HEK293 (cell line): Measurements from ENCODE around the gene ANTXR1.

Experiments used
- CTCF ChIA-PET: fragments of 350-600 bp; formaldehyde crosslinking; extraction: SDS; loops from one replicate; lab custom pipeline; 2021; ENCODE audit warnings: antibody characterized with exemption; lab: Yijun Ruan, JAX
- POLR2A ChIA-PET: fragments of 300-600 bp; formaldehyde crosslinking; extraction: SDS; loops from one replicate; lab custom pipeline; 2020; ENCODE audit warnings: antibody characterized with exemption, inconsistent platforms; lab: Yijun Ruan, JAX
- H3K27ac ChIP-seq: fragments of 200-500 bp; sonication (Bioruptor generic); 2 replicates; pipeline ENCODE4 v1.5.1; 2014; ENCODE audit warnings: low read depth, low read length, control low read depth, inconsistent platforms; ENCODE audit errors: extremely low read depth
- H3K36me3 ChIP-seq, 2 experiments: fragments of 200-500 bp in 1 of 2; sonication (Bioruptor generic) in 1 of 2; 1 replicate in 1 of 2; 2 replicates in 1 of 2; pipeline ENCODE4 v1.5.1; 2014 to 2017; ENCODE audit warnings: inconsistent platforms in 2 of 2, low read length in 2 of 2; ENCODE audit not compliant: control insufficient read depth in 2 of 2, insufficient read depth in 1 of 2
- H3K4me1 ChIP-seq: fragments of 200-500 bp; sonication (Bioruptor generic); 2 replicates; pipeline ENCODE4 v1.5.1; 2014; ENCODE audit warnings: mild to moderate bottlenecking, low read length, inconsistent platforms; ENCODE audit not compliant: control insufficient read depth, insufficient read depth
- H3K4me3 ChIP-seq: 2 replicates; pipeline ENCODE4 v1.5.1; 2011; ENCODE audit warnings: low read depth, mild to moderate bottlenecking, control low read depth, low read length, moderate library complexity
- H3K9me3 ChIP-seq: fragments of 200-500 bp; sonication (Bioruptor generic); 2 replicates; pipeline ENCODE4 v1.5.1; 2014; ENCODE audit warnings: low read depth, low read length, inconsistent platforms; ENCODE audit not compliant: control insufficient read depth, insufficient read depth
- GLI2 ChIP-seq: fragments of 450-650 bp; formaldehyde crosslinking; IDR thresholded peaks from 2 replicates; pipeline ENCODE4; 2017; ENCODE audit warnings: missing biosample characterization, missing genetic modification characterization, low read depth, borderline replicate concordance
- KLF16 ChIP-seq: fragments of 450-650 bp; formaldehyde crosslinking; IDR thresholded peaks from 2 replicates; pipeline ENCODE4 v1.5.1; 2017; ENCODE audit warnings: missing biosample characterization, missing genetic modification characterization
- ZFHX2 ChIP-seq: fragments of 450-650 bp; formaldehyde crosslinking; conservative IDR thresholded peaks from 2 replicates; pipeline ENCODE4 v1.5.1; 2016; ENCODE audit warnings: missing biosample characterization, missing genetic modification characterization
- ZNF133 ChIP-seq: fragments of 450-650 bp; formaldehyde crosslinking; IDR thresholded peaks from 2 replicates; pipeline ENCODE4 v1.5.1; 2016; ENCODE audit warnings: missing biosample characterization, missing genetic modification characterization
- ZNF175 ChIP-seq: fragments of 450-650 bp; formaldehyde crosslinking; IDR thresholded peaks from 2 replicates; pipeline ENCODE4 v1.5.1; 2016; ENCODE audit warnings: missing biosample characterization, missing genetic modification characterization
- ZNF211 ChIP-seq: fragments of 450-650 bp; formaldehyde crosslinking; IDR thresholded peaks from 2 replicates; pipeline ENCODE4 v1.5.1; 2016; ENCODE audit warnings: low read depth, missing biosample characterization, missing genetic modification characterization
- ZNF324 ChIP-seq: fragments of 450-650 bp; formaldehyde crosslinking; IDR thresholded peaks from 2 replicates; pipeline ENCODE4 v1.5.1; 2016; ENCODE audit warnings: missing biosample characterization, missing genetic modification characterization
- ZNF433 ChIP-seq: fragments of 450-650 bp; formaldehyde crosslinking; IDR thresholded peaks from 2 replicates; pipeline ENCODE4 v1.5.1; 2016; ENCODE audit warnings: missing biosample characterization, missing genetic modification characterization, low read depth
- ZNF548 ChIP-seq: fragments of 450-650 bp; formaldehyde crosslinking; IDR thresholded peaks from 2 replicates; pipeline ENCODE4 v1.5.1; 2016; ENCODE audit warnings: missing biosample characterization, missing genetic modification characterization
- ZNF555 ChIP-seq: fragments of 450-650 bp; formaldehyde crosslinking; conservative IDR thresholded peaks from 2 replicates; pipeline ENCODE4 v1.5.1; 2017; ENCODE audit warnings: missing biosample characterization, mild to moderate bottlenecking, missing genetic modification characterization, inconsistent platforms
- ZNF560 ChIP-seq: fragments of 450-650 bp; formaldehyde crosslinking; IDR thresholded peaks from 2 replicates; pipeline ENCODE4 v1.5.1; 2017; ENCODE audit warnings: missing biosample characterization, missing genetic modification characterization, borderline replicate concordance
- ZNF621 ChIP-seq: fragments of 450-650 bp; formaldehyde crosslinking; IDR thresholded peaks from 2 replicates; pipeline ENCODE4 v1.5.1; 2017; ENCODE audit warnings: missing biosample characterization, missing genetic modification characterization
- ZNF624 ChIP-seq: fragments of 450-650 bp; formaldehyde crosslinking; IDR thresholded peaks from 2 replicates; pipeline ENCODE4 v1.5.1; 2017; ENCODE audit warnings: missing biosample characterization, missing genetic modification characterization
- ZNF654 ChIP-seq: fragments of 450-650 bp; formaldehyde crosslinking; IDR thresholded peaks from 2 replicates; pipeline ENCODE4 v1.5.1; 2016; ENCODE audit warnings: low read depth, missing biosample characterization, missing genetic modification characterization
- ZNF677 ChIP-seq: fragments of 450-650 bp; IDR thresholded peaks from 2 replicates; pipeline ENCODE4 v1.5.0; 2018; ENCODE audit warnings: missing biosample characterization, mild to moderate bottlenecking, missing genetic modification characterization, moderate library complexity
- ZNF76 ChIP-seq: fragments of 450-650 bp; formaldehyde crosslinking; IDR thresholded peaks from 2 replicates; pipeline ENCODE4; 2016; ENCODE audit warnings: low read depth, missing biosample characterization, missing genetic modification characterization, borderline replicate concordance
- ZNF768 ChIP-seq: fragments of 450-650 bp; formaldehyde crosslinking; IDR thresholded peaks from 2 replicates; pipeline ENCODE4 v1.5.1; 2018; ENCODE audit warnings: missing biosample characterization, mild to moderate bottlenecking, missing genetic modification characterization
- ZNF791 ChIP-seq: fragments of 450-650 bp; formaldehyde crosslinking; IDR thresholded peaks from 2 replicates; pipeline ENCODE4 v1.5.1; 2016; ENCODE audit warnings: missing biosample characterization, missing genetic modification characterization
- TF ChIP-seq, protein P1 (sequence below): fragments of 450-650 bp; formaldehyde crosslinking; IDR thresholded peaks from 2 replicates; pipeline ENCODE4 v1.5.1; 2016; ENCODE audit warnings: missing biosample characterization, missing genetic modification characterization
- TF ChIP-seq, protein P2 (sequence below): fragments of 450-650 bp; formaldehyde crosslinking; IDR thresholded peaks from 2 replicates; pipeline ENCODE4 v1.5.1; 2016; ENCODE audit warnings: missing biosample characterization, missing genetic modification characterization
- TF ChIP-seq, protein P3 (sequence below): fragments of 450-650 bp; formaldehyde crosslinking; IDR thresholded peaks from 2 replicates; pipeline ENCODE4 v1.5.1; 2016; ENCODE audit warnings: missing biosample characterization, missing genetic modification characterization
- TF ChIP-seq, protein P4 (sequence below): fragments of 450-650 bp; IDR thresholded peaks from 2 replicates; pipeline ENCODE4 v1.5.1; 2018; ENCODE audit warnings: missing biosample characterization, missing genetic modification characterization
- TF ChIP-seq, protein P5 (sequence below): fragments of 450-650 bp; formaldehyde crosslinking; IDR thresholded peaks from 2 replicates; pipeline ENCODE4 v1.5.1; 2017; ENCODE audit warnings: missing biosample characterization, missing genetic modification characterization
- TF ChIP-seq, protein P6 (sequence below): fragments of 450-650 bp; formaldehyde crosslinking; IDR thresholded peaks from 2 replicates; pipeline ENCODE4 v1.5.1; 2017; ENCODE audit warnings: missing biosample characterization, missing genetic modification characterization
- TF ChIP-seq, protein P7 (sequence below): fragments of 450-650 bp; formaldehyde crosslinking; IDR thresholded peaks from 2 replicates; pipeline ENCODE4 v1.5.1; 2016; ENCODE audit warnings: missing biosample characterization, missing genetic modification characterization

Gene ANTXR1

DNA sequence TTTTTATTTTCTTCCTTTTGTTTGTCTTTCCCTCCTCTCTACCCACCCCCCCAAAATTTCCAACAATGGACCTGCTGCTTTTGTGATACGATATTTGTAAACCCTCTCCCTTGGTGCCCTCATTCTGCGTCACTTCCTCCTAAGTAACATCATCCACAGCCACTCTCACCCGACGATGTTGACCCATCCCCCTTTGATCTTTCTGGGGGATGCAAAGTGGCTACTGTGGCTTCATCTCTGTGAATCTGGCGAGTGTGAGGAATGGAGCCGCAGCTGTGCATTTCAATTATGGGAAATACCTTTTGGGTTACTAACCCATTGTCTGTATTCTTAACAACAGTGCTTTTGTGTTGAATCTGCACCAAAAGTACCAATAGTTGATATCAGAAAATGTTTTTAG lies 19.4 kb downstream of the ANTXR1 start:
- Histone ChIP-seq H3K27ac (no peak overlapping the region), H3K36me3 (no peaks in the 10 kb centered on the region; a peak in 1 of 3 replicates), H3K9me3 (no peaks in the 10 kb centered on the region), H3K4me1 (no peaks in the 10 kb centered on the region), H3K4me3 (no peak overlapping the region)
- ChIA-PET POLR2A (no interaction called here), CTCF (interaction anchor here (1.1 to 1.2 kb wide), 2 partner anchors 274 to 836 kb away, joined by 3 read pairs; no protein-coding TSS in a partner anchor)
- TF ChIP-seq ZNF654 (tag by site-specific recombination), result no peak
- TF ChIP-seq, protein P1, sequence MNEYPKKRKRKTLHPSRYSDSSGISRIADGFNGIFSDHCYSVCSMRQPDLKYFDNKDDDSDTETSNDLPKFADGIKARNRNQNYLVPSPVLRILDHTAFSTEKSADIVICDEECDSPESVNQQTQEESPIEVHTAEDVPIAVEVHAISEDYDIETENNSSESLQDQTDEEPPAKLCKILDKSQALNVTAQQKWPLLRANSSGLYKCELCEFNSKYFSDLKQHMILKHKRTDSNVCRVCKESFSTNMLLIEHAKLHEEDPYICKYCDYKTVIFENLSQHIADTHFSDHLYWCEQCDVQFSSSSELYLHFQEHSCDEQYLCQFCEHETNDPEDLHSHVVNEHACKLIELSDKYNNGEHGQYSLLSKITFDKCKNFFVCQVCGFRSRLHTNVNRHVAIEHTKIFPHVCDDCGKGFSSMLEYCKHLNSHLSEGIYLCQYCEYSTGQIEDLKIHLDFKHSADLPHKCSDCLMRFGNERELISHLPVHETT (tag by site-specific recombination), result no peak
- TF ChIP-seq ZNF677, result no peak
- no peak for TF ChIP-seq GLI2 (tag by site-specific recombination)
- TF ChIP-seq, protein P2, sequence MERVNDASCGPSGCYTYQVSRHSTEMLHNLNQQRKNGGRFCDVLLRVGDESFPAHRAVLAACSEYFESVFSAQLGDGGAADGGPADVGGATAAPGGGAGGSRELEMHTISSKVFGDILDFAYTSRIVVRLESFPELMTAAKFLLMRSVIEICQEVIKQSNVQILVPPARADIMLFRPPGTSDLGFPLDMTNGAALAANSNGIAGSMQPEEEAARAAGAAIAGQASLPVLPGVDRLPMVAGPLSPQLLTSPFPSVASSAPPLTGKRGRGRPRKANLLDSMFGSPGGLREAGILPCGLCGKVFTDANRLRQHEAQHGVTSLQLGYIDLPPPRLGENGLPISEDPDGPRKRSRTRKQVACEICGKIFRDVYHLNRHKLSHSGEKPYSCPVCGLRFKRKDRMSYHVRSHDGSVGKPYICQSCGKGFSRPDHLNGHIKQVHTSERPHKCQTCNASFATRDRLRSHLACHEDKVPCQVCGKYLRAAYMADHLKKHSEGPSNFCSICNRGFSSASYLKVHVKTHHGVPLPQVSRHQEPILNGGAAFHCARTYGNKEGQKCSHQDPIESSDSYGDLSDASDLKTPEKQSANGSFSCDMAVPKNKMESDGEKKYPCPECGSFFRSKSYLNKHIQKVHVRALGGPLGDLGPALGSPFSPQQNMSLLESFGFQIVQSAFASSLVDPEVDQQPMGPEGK, result no peak
- TF ChIP-seq, protein P3, sequence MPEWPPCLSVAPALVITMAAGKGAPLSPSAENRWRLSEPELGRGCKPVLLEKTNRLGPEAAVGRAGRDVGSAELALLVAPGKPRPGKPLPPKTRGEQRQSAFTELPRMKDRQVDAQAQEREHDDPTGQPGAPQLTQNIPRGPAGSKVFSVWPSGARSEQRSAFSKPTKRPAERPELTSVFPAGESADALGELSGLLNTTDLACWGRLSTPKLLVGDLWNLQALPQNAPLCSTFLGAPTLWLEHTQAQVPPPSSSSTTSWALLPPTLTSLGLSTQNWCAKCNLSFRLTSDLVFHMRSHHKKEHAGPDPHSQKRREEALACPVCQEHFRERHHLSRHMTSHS (tag by site-specific recombination), result no peak
- TF ChIP-seq KLF16, result no peak
- TF ChIP-seq ZNF433 (tag by site-specific recombination), result no peak
- no peak for TF ChIP-seq ZNF175
- TF ChIP-seq ZNF621 (tag by site-specific recombination), result no peak
- TF ChIP-seq ZNF555 (tag by site-specific recombination), result no peak

DNA sequence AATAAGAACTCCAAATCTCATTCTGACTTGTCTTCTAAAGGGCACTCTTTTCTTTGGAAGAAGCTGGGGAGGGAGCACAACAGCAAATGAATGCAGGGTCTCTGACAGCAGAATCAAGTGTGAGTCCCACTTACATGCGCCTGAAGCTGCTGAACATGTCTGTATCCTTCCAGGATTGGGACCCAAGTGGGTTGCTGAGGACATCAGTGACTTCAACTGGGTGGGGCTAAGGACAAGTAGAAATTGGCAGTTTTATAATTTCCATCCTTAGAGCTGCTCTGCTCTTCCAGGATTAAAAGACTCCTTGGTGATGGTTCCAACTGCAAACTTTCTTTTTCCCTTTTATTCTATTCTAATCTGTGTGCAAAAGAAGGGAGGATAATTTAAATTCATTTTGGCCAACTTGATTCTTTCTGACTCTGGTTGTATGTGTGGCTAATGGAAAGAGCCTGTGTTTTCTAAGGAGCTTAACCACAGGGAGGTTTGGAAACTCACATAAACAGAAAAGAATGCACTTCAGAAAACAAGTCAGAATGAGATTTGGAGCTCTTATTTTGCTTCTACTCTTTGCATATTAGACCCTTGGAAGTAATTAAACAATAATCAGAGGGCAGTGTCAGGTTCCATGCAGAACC lies 20.6 kb downstream of the ANTXR1 start:
- no peak overlapping the region for H3K4me3 ChIP-seq
- no peak overlapping the region for H3K27ac ChIP-seq
- H3K36me3 ChIP-seq, result no peaks in the 10 kb centered on the region
- POLR2A ChIA-PET, result no interaction called here
- H3K4me1 ChIP-seq, result no peaks in the 10 kb centered on the region
- no peaks in the 10 kb centered on the region for H3K9me3 ChIP-seq
- CTCF ChIA-PET, result interaction anchor here (0.5 kb wide), 1 partner anchor 251 kb away, joined by 3 read pairs; no protein-coding TSS in a partner anchor
- no peak for TF ChIP-seq ZNF324 (tag by site-specific recombination)
- TF ChIP-seq, protein P4, sequence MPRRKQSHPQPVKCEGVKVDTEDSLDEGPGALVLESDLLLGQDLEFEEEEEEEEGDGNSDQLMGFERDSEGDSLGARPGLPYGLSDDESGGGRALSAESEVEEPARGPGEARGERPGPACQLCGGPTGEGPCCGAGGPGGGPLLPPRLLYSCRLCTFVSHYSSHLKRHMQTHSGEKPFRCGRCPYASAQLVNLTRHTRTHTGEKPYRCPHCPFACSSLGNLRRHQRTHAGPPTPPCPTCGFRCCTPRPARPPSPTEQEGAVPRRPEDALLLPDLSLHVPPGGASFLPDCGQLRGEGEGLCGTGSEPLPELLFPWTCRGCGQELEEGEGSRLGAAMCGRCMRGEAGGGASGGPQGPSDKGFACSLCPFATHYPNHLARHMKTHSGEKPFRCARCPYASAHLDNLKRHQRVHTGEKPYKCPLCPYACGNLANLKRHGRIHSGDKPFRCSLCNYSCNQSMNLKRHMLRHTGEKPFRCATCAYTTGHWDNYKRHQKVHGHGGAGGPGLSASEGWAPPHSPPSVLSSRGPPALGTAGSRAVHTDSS (tag by site-specific recombination), result no peak
- no peak for TF ChIP-seq ZNF560
- TF ChIP-seq ZNF76 (tag by site-specific recombination), result no peak
- no peak for TF ChIP-seq ZNF791 (tag by site-specific recombination)
- no peak for TF ChIP-seq ZNF211
- TF ChIP-seq, protein P5, sequence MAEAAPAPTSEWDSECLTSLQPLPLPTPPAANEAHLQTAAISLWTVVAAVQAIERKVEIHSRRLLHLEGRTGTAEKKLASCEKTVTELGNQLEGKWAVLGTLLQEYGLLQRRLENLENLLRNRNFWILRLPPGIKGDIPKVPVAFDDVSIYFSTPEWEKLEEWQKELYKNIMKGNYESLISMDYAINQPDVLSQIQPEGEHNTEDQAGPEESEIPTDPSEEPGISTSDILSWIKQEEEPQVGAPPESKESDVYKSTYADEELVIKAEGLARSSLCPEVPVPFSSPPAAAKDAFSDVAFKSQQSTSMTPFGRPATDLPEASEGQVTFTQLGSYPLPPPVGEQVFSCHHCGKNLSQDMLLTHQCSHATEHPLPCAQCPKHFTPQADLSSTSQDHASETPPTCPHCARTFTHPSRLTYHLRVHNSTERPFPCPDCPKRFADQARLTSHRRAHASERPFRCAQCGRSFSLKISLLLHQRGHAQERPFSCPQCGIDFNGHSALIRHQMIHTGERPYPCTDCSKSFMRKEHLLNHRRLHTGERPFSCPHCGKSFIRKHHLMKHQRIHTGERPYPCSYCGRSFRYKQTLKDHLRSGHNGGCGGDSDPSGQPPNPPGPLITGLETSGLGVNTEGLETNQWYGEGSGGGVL (tag by site-specific recombination), result no peak
- no peak for TF ChIP-seq ZFHX2 (tag by site-specific recombination)
- no peak for TF ChIP-seq ZNF548 (tag by site-specific recombination)
- TF ChIP-seq ZNF624 (tag by site-specific recombination), result no peak
- no peak for TF ChIP-seq ZNF768 (tag by site-specific recombination)
- TF ChIP-seq, protein P6, sequence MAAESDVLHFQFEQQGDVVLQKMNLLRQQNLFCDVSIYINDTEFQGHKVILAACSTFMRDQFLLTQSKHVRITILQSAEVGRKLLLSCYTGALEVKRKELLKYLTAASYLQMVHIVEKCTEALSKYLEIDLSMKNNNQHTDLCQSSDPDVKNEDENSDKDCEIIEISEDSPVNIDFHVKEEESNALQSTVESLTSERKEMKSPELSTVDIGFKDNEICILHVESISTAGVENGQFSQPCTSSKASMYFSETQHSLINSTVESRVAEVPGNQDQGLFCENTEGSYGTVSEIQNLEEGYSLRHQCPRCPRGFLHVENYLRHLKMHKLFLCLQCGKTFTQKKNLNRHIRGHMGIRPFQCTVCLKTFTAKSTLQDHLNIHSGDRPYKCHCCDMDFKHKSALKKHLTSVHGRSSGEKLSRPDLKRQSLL (tag by site-specific recombination), result no peak
- TF ChIP-seq ZNF133, result no peak
- TF ChIP-seq, protein P7, sequence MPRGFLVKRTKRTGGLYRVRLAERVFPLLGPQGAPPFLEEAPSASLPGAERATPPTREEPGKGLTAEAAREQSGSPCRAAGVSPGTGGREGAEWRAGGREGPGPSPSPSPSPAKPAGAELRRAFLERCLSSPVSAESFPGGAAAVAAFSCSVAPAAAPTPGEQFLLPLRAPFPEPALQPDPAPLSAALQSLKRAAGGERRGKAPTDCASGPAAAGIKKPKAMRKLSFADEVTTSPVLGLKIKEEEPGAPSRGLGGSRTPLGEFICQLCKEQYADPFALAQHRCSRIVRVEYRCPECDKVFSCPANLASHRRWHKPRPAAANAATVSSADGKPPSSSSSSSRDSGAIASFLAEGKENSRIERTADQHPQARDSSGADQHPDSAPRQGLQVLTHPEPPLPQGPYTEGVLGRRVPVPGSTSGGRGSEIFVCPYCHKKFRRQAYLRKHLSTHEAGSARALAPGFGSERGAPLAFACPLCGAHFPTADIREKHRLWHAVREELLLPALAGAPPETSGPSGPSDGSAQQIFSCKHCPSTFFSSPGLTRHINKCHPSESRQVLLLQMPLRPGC (tag by site-specific recombination), result no peak
